ENCODE results near the gene CD82.

- TF ChIP-seq, protein P1, sequence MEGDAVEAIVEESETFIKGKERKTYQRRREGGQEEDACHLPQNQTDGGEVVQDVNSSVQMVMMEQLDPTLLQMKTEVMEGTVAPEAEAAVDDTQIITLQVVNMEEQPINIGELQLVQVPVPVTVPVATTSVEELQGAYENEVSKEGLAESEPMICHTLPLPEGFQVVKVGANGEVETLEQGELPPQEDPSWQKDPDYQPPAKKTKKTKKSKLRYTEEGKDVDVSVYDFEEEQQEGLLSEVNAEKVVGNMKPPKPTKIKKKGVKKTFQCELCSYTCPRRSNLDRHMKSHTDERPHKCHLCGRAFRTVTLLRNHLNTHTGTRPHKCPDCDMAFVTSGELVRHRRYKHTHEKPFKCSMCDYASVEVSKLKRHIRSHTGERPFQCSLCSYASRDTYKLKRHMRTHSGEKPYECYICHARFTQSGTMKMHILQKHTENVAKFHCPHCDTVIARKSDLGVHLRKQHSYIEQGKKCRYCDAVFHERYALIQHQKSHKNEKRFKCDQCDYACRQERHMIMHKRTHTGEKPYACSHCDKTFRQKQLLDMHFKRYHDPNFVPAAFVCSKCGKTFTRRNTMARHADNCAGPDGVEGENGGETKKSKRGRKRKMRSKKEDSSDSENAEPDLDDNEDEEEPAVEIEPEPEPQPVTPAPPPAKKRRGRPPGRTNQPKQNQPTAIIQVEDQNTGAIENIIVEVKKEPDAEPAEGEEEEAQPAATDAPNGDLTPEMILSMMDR (optimal IDR thresholded peaks at IDR 0.05 in 1 of 3, IDR thresholded peaks at IDR 0.05 in 1 of 3, conservative IDR thresholded peaks at IDR 0.05 in 1 of 3; ENCODE audit: extremely low read depth in 1 of 3, insufficient read depth in 2 of 3, low read length in 3 of 3): no peak
- no peak for TF ChIP-seq EZH2 (IDR thresholded peaks at IDR 0.05; ENCODE audit: low read length)
Measured at GRCh38 chr11:44581246-44581645, 15.8 kb downstream of the CD82 start.
